Gastrocnemius medialis (tissue), 4 donors: ENCODE results near the gene TBL1X.

Experiments used
- CTCF ChIP-seq, 5 experiments: fragments of 450-650 bp in 3 of 5; fragments of 200-600 bp in 2 of 5; sonication (generic) in 2 of 5; IDR thresholded peaks in 4 of 5; conservative IDR thresholded peaks in 1 of 5; 1 replicate in 4 of 5; 2 replicates in 1 of 5; pipeline ENCODE4 v1.5.1; 2016 to 2019; ENCODE audit warnings: antibody characterized with exemption in 5 of 5, mild to moderate bottlenecking in 3 of 5, moderate library complexity in 3 of 5
- POLR2A ChIP-seq, 2 donors: fragments of 450-650 bp; IDR thresholded peaks; one replicate each; pipeline ENCODE4 v1.6.1; 2017; ENCODE audit warnings: antibody characterized with exemption in 2 of 2, mild to moderate bottlenecking in 2 of 2, moderate library complexity in 2 of 2

GRCh38 chrX:9443327-9443726 lies 21.5 kb upstream of the TBL1X start:
- TF ChIP-seq CTCF (IDR thresholded peaks at IDR 0.05 in 4 of 5, conservative IDR thresholded peaks at IDR 0.05 in 1 of 5) = no peak
- TF ChIP-seq POLR2A (IDR thresholded peaks at IDR 0.05) = no peak
